HEK293 (cell line): ENCODE measurements around the gene MAK.
"Not testable (repeated sequence)": the region's sequence is repeated elsewhere in the genome, so short reads cannot be mapped to it uniquely, and the experiment has no call there.

Source experiments
- CTCF ChIA-PET: fragments of 350-600 bp; formaldehyde crosslinking; extraction: SDS; loops from one replicate; lab custom pipeline; 2021; ENCODE audit warnings: antibody characterized with exemption; lab: Yijun Ruan, JAX
- POLR2A ChIA-PET: fragments of 300-600 bp; formaldehyde crosslinking; extraction: SDS; loops from one replicate; lab custom pipeline; 2020; ENCODE audit warnings: antibody characterized with exemption, inconsistent platforms; lab: Yijun Ruan, JAX
- H3K27ac ChIP-seq: fragments of 200-500 bp; sonication (Bioruptor generic); 2 replicates; pipeline ENCODE4 v1.5.1; 2014; ENCODE audit warnings: low read depth, low read length, control low read depth, inconsistent platforms; ENCODE audit errors: extremely low read depth
- H3K36me3 ChIP-seq, 2 experiments: fragments of 200-500 bp in 1 of 2; sonication (Bioruptor generic) in 1 of 2; 1 replicate in 1 of 2; 2 replicates in 1 of 2; pipeline ENCODE4 v1.5.1; 2014 to 2017; ENCODE audit warnings: inconsistent platforms in 2 of 2, low read length in 2 of 2; ENCODE audit not compliant: control insufficient read depth in 2 of 2, insufficient read depth in 1 of 2
- H3K4me1 ChIP-seq: fragments of 200-500 bp; sonication (Bioruptor generic); 2 replicates; pipeline ENCODE4 v1.5.1; 2014; ENCODE audit warnings: mild to moderate bottlenecking, low read length, inconsistent platforms; ENCODE audit not compliant: control insufficient read depth, insufficient read depth
- H3K4me3 ChIP-seq: 2 replicates; pipeline ENCODE4 v1.5.1; 2011; ENCODE audit warnings: low read depth, mild to moderate bottlenecking, control low read depth, low read length, moderate library complexity
- H3K9me3 ChIP-seq: fragments of 200-500 bp; sonication (Bioruptor generic); 2 replicates; pipeline ENCODE4 v1.5.1; 2014; ENCODE audit warnings: low read depth, low read length, inconsistent platforms; ENCODE audit not compliant: control insufficient read depth, insufficient read depth
- BCL11A ChIP-seq: fragments of 450-650 bp; formaldehyde crosslinking; IDR thresholded peaks from 2 replicates; pipeline ENCODE4 v1.5.1; 2016; ENCODE audit warnings: low read depth, missing biosample characterization, missing genetic modification characterization
- MYNN ChIP-seq: fragments of 450-650 bp; formaldehyde crosslinking; IDR thresholded peaks from 2 replicates; pipeline ENCODE4 v1.5.1; 2016; ENCODE audit warnings: missing biosample characterization, missing genetic modification characterization, borderline replicate concordance
- SETDB1 ChIP-seq: IDR thresholded peaks from one replicate; pipeline ENCODE4 v1.6.1; 2017; ENCODE audit warnings: mild to moderate bottlenecking, low read length, moderate library complexity, mixed read lengths; ENCODE audit not compliant: insufficient read length
- SP7 ChIP-seq: fragments of 450-650 bp; formaldehyde crosslinking; IDR thresholded peaks from 2 replicates; pipeline ENCODE4 v1.5.1; 2016; ENCODE audit warnings: missing biosample characterization, missing genetic modification characterization
- ZNF138 ChIP-seq: fragments of 450-650 bp; formaldehyde crosslinking; IDR thresholded peaks from 2 replicates; pipeline ENCODE4 v1.5.1; 2016; ENCODE audit warnings: missing biosample characterization, missing genetic modification characterization, borderline replicate concordance
- ZNF146 ChIP-seq: fragments of 450-650 bp; formaldehyde crosslinking; IDR thresholded peaks from 2 replicates; pipeline ENCODE4 v1.5.1; 2016; ENCODE audit warnings: missing biosample characterization, missing genetic modification characterization
- ZNF174 ChIP-seq: fragments of 450-650 bp; formaldehyde crosslinking; IDR thresholded peaks from 2 replicates; pipeline ENCODE4 v1.5.0; 2017; ENCODE audit warnings: missing biosample characterization, mild to moderate bottlenecking, missing genetic modification characterization
- ZNF280D ChIP-seq: fragments of 450-650 bp; formaldehyde crosslinking; IDR thresholded peaks from 2 replicates; pipeline ENCODE4 v1.5.1; 2016; ENCODE audit warnings: missing biosample characterization, missing genetic modification characterization
- ZNF302 ChIP-seq: fragments of 450-650 bp; formaldehyde crosslinking; IDR thresholded peaks from 2 replicates; pipeline ENCODE4 v1.5.1; 2016; ENCODE audit warnings: missing biosample characterization, missing genetic modification characterization, low read depth
- ZNF354C ChIP-seq: fragments of 450-650 bp; formaldehyde crosslinking; IDR thresholded peaks from 2 replicates; pipeline ENCODE4 v1.5.1; 2016; ENCODE audit warnings: missing biosample characterization, missing genetic modification characterization, low read depth, borderline replicate concordance
- ZNF423 ChIP-seq: fragments of 450-650 bp; formaldehyde crosslinking; IDR thresholded peaks from 2 replicates; pipeline ENCODE4 v1.5.1; 2016; ENCODE audit warnings: missing biosample characterization, missing genetic modification characterization
- ZNF555 ChIP-seq: fragments of 450-650 bp; formaldehyde crosslinking; conservative IDR thresholded peaks from 2 replicates; pipeline ENCODE4 v1.5.1; 2017; ENCODE audit warnings: missing biosample characterization, mild to moderate bottlenecking, missing genetic modification characterization, inconsistent platforms
- ZNF558 ChIP-seq: fragments of 450-650 bp; formaldehyde crosslinking; IDR thresholded peaks from 2 replicates; pipeline ENCODE4 v1.5.1; 2016; ENCODE audit warnings: missing biosample characterization, missing genetic modification characterization
- ZNF621 ChIP-seq: fragments of 450-650 bp; formaldehyde crosslinking; IDR thresholded peaks from 2 replicates; pipeline ENCODE4 v1.5.1; 2017; ENCODE audit warnings: missing biosample characterization, missing genetic modification characterization
- ZNF654 ChIP-seq: fragments of 450-650 bp; formaldehyde crosslinking; IDR thresholded peaks from 2 replicates; pipeline ENCODE4 v1.5.1; 2016; ENCODE audit warnings: low read depth, missing biosample characterization, missing genetic modification characterization
- ZNF660 ChIP-seq: fragments of 450-650 bp; IDR thresholded peaks from 2 replicates; pipeline ENCODE4 v1.5.1; 2018; ENCODE audit warnings: missing biosample characterization, mild to moderate bottlenecking, missing genetic modification characterization
- ZNF785 ChIP-seq: fragments of 450-650 bp; formaldehyde crosslinking; IDR thresholded peaks from 2 replicates; pipeline ENCODE4 v1.5.1; 2016; ENCODE audit warnings: missing biosample characterization, missing genetic modification characterization
- ZNF791 ChIP-seq: fragments of 450-650 bp; formaldehyde crosslinking; IDR thresholded peaks from 2 replicates; pipeline ENCODE4 v1.5.1; 2016; ENCODE audit warnings: missing biosample characterization, missing genetic modification characterization
- TF ChIP-seq, protein P1 (sequence below): fragments of 450-650 bp; formaldehyde crosslinking; IDR thresholded peaks from 2 replicates; pipeline ENCODE4 v1.5.1; 2017; ENCODE audit warnings: missing biosample characterization, missing genetic modification characterization
- TF ChIP-seq, protein P2 (sequence below): fragments of 450-650 bp; formaldehyde crosslinking; IDR thresholded peaks from 2 replicates; pipeline ENCODE4 v1.5.1; 2017; ENCODE audit warnings: missing biosample characterization, mild to moderate bottlenecking, missing genetic modification characterization, moderate library complexity
- TF ChIP-seq, protein P3 (sequence below): fragments of 450-650 bp; formaldehyde crosslinking; IDR thresholded peaks from 2 replicates; pipeline ENCODE4 v1.5.1; 2016; ENCODE audit warnings: missing biosample characterization, missing genetic modification characterization

MAK gene

DNA sequence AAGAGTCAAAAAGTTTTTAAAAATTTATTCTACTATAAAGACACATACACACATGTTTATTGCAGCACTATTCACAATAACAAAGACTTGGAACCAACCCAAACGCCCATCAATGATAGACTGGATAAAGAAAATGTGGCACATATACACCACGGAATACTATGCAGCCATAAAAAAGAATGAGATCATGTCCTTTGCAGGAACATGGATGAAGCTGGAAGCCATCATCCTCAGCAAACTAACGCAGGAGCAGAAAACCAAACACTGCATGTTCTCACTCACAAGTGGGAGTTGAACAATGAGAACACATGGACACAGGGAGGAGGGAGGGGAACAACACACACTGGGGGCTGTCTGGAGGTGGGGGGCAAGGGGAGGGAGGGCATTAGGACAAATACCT, 28.4 kb upstream of the MAK start:
- H3K9me3 ChIP-seq, POLR2A ChIA-PET, H3K27ac ChIP-seq, H3K4me3 ChIP-seq, H3K4me1 ChIP-seq, H3K36me3 ChIP-seq: not testable (repeated sequence)
- TF ChIP-seq ZNF146 (peak; percentile 88), ZNF280D (tag by site-specific recombination) (0 out of 2 replicates have a peak, but pooled peaks have one; percentile 18)
- CTCF ChIA-PET = interaction anchor here (0.6 kb wide), 1 partner anchor 17 kb away, joined by 3 read pairs; no protein-coding TSS in a partner anchor

DNA sequence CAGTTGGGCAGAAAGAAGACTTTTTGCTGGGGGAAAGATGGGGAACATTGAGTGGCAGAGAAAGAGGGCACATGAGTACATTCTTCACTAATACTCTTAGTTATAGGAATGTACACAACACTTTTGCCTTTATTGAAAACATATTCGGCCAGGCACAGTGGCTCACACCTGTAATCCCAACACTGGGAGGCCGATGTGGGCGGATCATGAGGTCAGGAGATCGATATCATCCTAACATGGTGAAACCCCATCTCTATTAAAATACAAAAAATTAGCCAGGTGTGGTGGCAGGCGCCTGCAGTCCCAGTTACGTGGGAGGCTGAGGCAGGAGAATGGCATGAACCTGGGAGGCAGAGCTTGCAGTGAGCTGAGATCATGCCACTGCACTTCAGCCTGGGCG, 24.7 kb upstream of the MAK start:
- CTCF ChIA-PET, POLR2A ChIA-PET, H3K36me3 ChIP-seq, H3K4me3 ChIP-seq, H3K4me1 ChIP-seq, H3K9me3 ChIP-seq, H3K27ac ChIP-seq: not testable (repeated sequence)

GRCh38 chr6:10862361-10862760, 24.0 kb upstream of the MAK start:
- H3K4me3 ChIP-seq = no peak overlapping the region
- no peaks in the 10 kb centered on the region for H3K9me3 ChIP-seq
- H3K27ac ChIP-seq = no peak overlapping the region
- CTCF ChIA-PET = no interaction called here
- no peaks in the 10 kb centered on the region for H3K36me3 ChIP-seq
- no peaks in the 10 kb centered on the region for H3K4me1 ChIP-seq
- TF ChIP-seq ZNF138 (tag by site-specific recombination) (no peak), SP7 (tag by site-specific recombination) (no peak), MYNN (no peak), ZNF654 (tag by site-specific recombination) (no peak), ZNF621 (tag by site-specific recombination) (no peak), ZNF558 (tag by site-specific recombination) (no peak), BCL11A (no peak)
- TF ChIP-seq, protein P1, sequence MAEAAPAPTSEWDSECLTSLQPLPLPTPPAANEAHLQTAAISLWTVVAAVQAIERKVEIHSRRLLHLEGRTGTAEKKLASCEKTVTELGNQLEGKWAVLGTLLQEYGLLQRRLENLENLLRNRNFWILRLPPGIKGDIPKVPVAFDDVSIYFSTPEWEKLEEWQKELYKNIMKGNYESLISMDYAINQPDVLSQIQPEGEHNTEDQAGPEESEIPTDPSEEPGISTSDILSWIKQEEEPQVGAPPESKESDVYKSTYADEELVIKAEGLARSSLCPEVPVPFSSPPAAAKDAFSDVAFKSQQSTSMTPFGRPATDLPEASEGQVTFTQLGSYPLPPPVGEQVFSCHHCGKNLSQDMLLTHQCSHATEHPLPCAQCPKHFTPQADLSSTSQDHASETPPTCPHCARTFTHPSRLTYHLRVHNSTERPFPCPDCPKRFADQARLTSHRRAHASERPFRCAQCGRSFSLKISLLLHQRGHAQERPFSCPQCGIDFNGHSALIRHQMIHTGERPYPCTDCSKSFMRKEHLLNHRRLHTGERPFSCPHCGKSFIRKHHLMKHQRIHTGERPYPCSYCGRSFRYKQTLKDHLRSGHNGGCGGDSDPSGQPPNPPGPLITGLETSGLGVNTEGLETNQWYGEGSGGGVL = no peak
- TF ChIP-seq, all 188 proteins: peak for 0
- POLR2A ChIA-PET = no interaction called here

DNA sequence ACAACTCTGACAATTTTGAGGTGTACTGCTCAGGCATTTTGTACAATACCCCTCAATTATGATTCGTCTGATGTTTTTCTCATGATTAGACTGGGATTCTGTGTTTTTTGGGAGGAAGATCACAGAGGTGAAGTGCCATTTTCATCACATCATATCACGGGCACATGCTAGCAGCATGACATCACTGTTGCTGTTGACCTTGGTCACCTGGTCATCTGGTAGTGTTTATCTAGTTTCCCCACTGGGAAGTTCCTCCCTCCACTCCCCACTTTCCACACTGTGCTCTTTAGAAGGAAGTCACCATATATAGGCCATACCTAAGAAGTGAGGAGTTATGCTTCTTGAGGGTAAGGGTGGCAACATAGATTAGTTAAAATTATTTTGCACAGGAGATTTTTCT, 22.7 kb upstream of the MAK start:
- H3K4me1 ChIP-seq = no peaks in the 10 kb centered on the region
- H3K36me3 ChIP-seq = no peaks in the 10 kb centered on the region
- CTCF ChIA-PET = no interaction called here
- H3K4me3 ChIP-seq = no peak overlapping the region
- no peak overlapping the region for H3K27ac ChIP-seq
- no peaks in the 10 kb centered on the region for H3K9me3 ChIP-seq
- POLR2A ChIA-PET = no interaction called here
- TF ChIP-seq ZNF423 (tag by site-specific recombination) (no peak), SETDB1 (no peak), ZNF785 (tag by site-specific recombination) (no peak), ZNF174 (no peak), ZNF555 (tag by site-specific recombination) (no peak), ZNF791 (tag by site-specific recombination) (no peak), ZNF302 (tag by site-specific recombination) (no peak), ZNF660 (no peak), ZNF354C (tag by site-specific recombination) (no peak)
- TF ChIP-seq, protein P2, sequence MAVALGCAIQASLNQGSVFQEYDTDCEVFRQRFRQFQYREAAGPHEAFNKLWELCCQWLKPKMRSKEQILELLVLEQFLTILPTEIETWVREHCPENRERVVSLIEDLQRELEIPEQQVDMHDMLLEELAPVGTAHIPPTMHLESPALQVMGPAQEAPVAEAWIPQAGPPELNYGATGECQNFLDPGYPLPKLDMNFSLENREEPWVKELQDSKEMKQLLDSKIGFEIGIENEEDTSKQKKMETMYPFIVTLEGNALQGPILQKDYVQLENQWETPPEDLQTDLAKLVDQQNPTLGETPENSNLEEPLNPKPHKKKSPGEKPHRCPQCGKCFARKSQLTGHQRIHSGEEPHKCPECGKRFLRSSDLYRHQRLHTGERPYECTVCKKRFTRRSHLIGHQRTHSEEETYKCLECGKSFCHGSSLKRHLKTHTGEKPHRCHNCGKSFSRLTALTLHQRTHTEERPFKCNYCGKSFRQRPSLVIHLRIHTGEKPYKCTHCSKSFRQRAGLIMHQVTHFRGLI (tag by site-specific recombination) = no peak
- TF ChIP-seq, protein P3, sequence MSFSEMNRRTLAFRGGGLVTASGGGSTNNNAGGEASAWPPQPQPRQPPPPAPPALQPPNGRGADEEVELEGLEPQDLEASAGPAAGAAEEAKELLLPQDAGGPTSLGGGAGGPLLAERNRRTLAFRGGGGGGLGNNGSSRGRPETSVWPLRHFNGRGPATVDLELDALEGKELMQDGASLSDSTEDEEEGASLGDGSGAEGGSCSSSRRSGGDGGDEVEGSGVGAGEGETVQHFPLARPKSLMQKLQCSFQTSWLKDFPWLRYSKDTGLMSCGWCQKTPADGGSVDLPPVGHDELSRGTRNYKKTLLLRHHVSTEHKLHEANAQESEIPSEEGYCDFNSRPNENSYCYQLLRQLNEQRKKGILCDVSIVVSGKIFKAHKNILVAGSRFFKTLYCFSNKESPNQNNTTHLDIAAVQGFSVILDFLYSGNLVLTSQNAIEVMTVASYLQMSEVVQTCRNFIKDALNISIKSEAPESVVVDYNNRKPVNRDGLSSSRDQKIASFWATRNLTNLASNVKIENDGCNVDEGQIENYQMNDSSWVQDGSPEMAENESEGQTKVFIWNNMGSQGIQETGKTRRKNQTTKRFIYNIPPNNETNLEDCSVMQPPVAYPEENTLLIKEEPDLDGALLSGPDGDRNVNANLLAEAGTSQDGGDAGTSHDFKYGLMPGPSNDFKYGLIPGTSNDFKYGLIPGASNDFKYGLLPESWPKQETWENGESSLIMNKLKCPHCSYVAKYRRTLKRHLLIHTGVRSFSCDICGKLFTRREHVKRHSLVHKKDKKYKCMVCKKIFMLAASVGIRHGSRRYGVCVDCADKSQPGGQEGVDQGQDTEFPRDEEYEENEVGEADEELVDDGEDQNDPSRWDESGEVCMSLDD (tag by site-specific recombination) = no peak
